GM18502 (cell line): ENCODE measurements around the gene PRPS2.

ENCODE experiments used
- ATAC-seq: cut with Tn5 transposase; IDR thresholded peaks from one replicate; pipeline ENCODE4 v1.9.1; 2021; ENCODE audit warnings: mild to moderate bottlenecking; ENCODE audit not compliant: unreplicated experiment, poor library complexity

Gene PRPS2

GRCh38 chrX:12811658-12812057 is 20.4 kb downstream of the PRPS2 start:
- ATAC-seq, result no peak

- peak; percentile 72 for ATAC-seq
Measured at GRCh38 chrX:12814420-12814819, 23.2 kb downstream of the PRPS2 start.

- no peak for ATAC-seq
Measured at GRCh38 chrX:12817528-12817927, 26.3 kb downstream of the PRPS2 start.

GRCh38 chrX:12819222-12819621 is 28.0 kb downstream of the PRPS2 start:
- ATAC-seq, result no peak

GRCh38 chrX:12820737-12821136 is 29.5 kb downstream of the PRPS2 start:
- ATAC-seq, result no peak

GRCh38 chrX:12824944-12825343 is 33.7 kb downstream of the PRPS2 start:
- ATAC-seq, result no peak

- ATAC-seq, result no peak
Measured at GRCh38 chrX:12825801-12826200, 34.6 kb downstream of the PRPS2 start.

- ATAC-seq, result peak; percentile 10
Measured at GRCh38 chrX:12843061-12843667, 52.0 kb downstream of the PRPS2 start.

GRCh38 chrX:12843668-12844279 is 52.6 kb downstream of the PRPS2 start:
- peak; percentile 96 for ATAC-seq

GRCh38 chrX:12844319-12844718 is 53.1 kb downstream of the PRPS2 start:
- ATAC-seq, result peak; percentile 53

- ATAC-seq, result no peak
Measured at GRCh38 chrX:12865359-12865758, 74.1 kb downstream of the PRPS2 start.

- peak; percentile 44 for ATAC-seq
Measured at GRCh38 chrX:12866451-12867377, 75.5 kb downstream of the PRPS2 start, which contains the start of gene TLR7. Gene TLR7 (plus strand): TSS chrX:12867072. CDS start chrX:12867579, 507 bp downstream.

GRCh38 chrX:12867685-12868084 is 76.5 kb downstream of the PRPS2 start:
- ATAC-seq, result no peak

GRCh38 chrX:12868747-12869146 is 77.5 kb downstream of the PRPS2 start:
- ATAC-seq, result peak; percentile 67

GRCh38 chrX:12871257-12871656 is 80.0 kb downstream of the PRPS2 start:
- no peak for ATAC-seq

GRCh38 chrX:12872741-12873140 is 81.5 kb downstream of the PRPS2 start:
- no peak for ATAC-seq
